GM18873 (cell line): ENCODE measurements around the gene UBE3B.
"Not testable (repeated sequence)": the region's sequence is repeated elsewhere in the genome, so short reads cannot be mapped to it uniquely, and the experiment has no call there.

Source experiments
- ATAC-seq: cut with Tn5 transposase; IDR thresholded peaks from one replicate; pipeline ENCODE4 v1.9.1; 2021; ENCODE audit warnings: mild to moderate bottlenecking, moderate library complexity, moderate number of reproducible peaks; ENCODE audit not compliant: unreplicated experiment, low FRiP score

UBE3B gene

GRCh38 chr12:109469517-109469916 lies 7.9 kb upstream of the UBE3B start:
- no peak for ATAC-seq

GRCh38 chr12:109473006-109473405 lies 4.4 kb upstream of the UBE3B start:
- ATAC-seq = no peak

GRCh38 chr12:109473526-109474270 lies 3.7 kb upstream of the UBE3B start:
- not testable (repeated sequence) for ATAC-seq

GRCh38 chr12:109475121-109475520 lies 2.3 kb upstream of the UBE3B start:
- ATAC-seq = no peak

- no peak for ATAC-seq
Measured at GRCh38 chr12:109475993-109476806, 1.2 kb upstream of the UBE3B start.

- no peak for ATAC-seq
Measured at GRCh38 chr12:109476807-109477184, 638 bp upstream of the UBE3B start.

- ATAC-seq = no peak
Measured at GRCh38 chr12:109477963-109478315, 505 bp downstream of the UBE3B start.

GRCh38 chr12:109479761-109480160 lies 2.3 kb downstream of the UBE3B start:
- ATAC-seq = no peak

- no peak for ATAC-seq
Measured at GRCh38 chr12:109480356-109480755, 2.9 kb downstream of the UBE3B start.

GRCh38 chr12:109481863-109482262 lies 4.4 kb downstream of the UBE3B start:
- no peak for ATAC-seq

- ATAC-seq = no peak
Measured at GRCh38 chr12:109482491-109482890, 5.1 kb downstream of the UBE3B start.

GRCh38 chr12:109482894-109483293 lies 5.5 kb downstream of the UBE3B start:
- ATAC-seq = no peak

- ATAC-seq = no peak
Measured at GRCh38 chr12:109483346-109483745, 5.9 kb downstream of the UBE3B start.

- no peak for ATAC-seq
Measured at GRCh38 chr12:109485201-109485600, 7.8 kb downstream of the UBE3B start.

GRCh38 chr12:109487181-109488050 lies 10.0 kb downstream of the UBE3B start:
- ATAC-seq = no peak

- ATAC-seq = no peak
Measured at GRCh38 chr12:109488051-109488665, 10.7 kb downstream of the UBE3B start.

- ATAC-seq = no peak
Measured at GRCh38 chr12:109489016-109489954, 11.9 kb downstream of the UBE3B start.

- no peak for ATAC-seq
Measured at GRCh38 chr12:109489955-109490565, 12.6 kb downstream of the UBE3B start.

GRCh38 chr12:109491671-109492070 lies 14.2 kb downstream of the UBE3B start:
- ATAC-seq = no peak
